ENCODE data around the gene ZAP70. TPM values are rescaled to one million over a fixed set of nuclear protein-coding genes. Genes with fewer than 3 reads are reported as not detected.

ZAP70 gene
- total and polyA plus RNA-seq, 2 donors (not counting 1 experiment from before 2014, with no cell fraction given): 3.4 to 20.5 TPM

DNA sequence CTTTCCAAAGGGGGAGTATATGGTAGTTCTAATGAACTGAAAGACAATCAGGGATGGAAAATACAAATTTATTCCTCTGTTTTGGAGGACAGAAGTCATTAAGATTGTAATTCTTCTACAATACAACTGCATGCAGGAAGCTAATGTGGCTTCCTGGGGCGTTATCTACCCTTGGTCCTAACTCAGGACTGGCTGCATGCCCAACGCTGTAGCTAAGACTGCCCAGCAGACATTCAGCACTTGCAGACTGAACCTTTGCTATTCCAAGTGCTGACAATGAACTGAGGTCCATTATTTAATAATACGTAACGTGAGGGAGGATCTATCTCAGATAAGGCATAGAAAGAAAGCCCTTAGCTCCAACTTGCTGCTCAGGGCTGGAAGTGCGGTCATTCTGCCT is 53.2 kb downstream of the ZAP70 start:
- Histone ChIP-seq H3K4me3 (ENCODE audit: control extremely low read depth in 1 of 5, extremely low read depth in 1 of 5, insufficient read depth in 1 of 5, low read depth in 2 of 5, low read length in 4 of 5) (no peak overlapping the region), H3K4me1 (ENCODE audit: control insufficient read depth in 2 of 2, insufficient read depth in 2 of 2, low read length in 2 of 2) (peaks cover 0 to 3% of the 10 kb centered on the region in 2 donors), H3K4me2 (replicated peaks; ENCODE audit: low read depth, low read length, poor library complexity, severe bottlenecking) (no peak overlapping the region), H3K36me3 (replicated peaks in 1 of 2; ENCODE audit: control extremely low read depth in 1 of 2, control insufficient read depth in 1 of 2, extremely low read depth in 1 of 2, insufficient read depth in 2 of 2, low read length in 1 of 2) (peaks cover 2 to 82% of the 10 kb centered on the region in 2 experiments), H3K27me3 (replicated peaks in 1 of 4; ENCODE audit: control extremely low read depth in 1 of 4, control insufficient read depth in 3 of 4, insufficient read depth in 4 of 4, low read length in 3 of 4) (no peaks in the 10 kb centered on the region), H3K9me3 (ENCODE audit: control extremely low read depth in 1 of 3, control insufficient read depth in 2 of 3, insufficient read depth in 1 of 3, low read length in 2 of 3) (no peaks in the 10 kb centered on the region), H2AFZ (ENCODE audit: insufficient read depth, low read depth, low read length, poor library complexity, severe bottlenecking) (no peak overlapping the region), H3K27ac (ENCODE audit: low read length in 2 of 2) (no peak overlapping the region), H3K79me2 (ENCODE audit: control insufficient read depth, insufficient read depth, low read length) (no peaks in the 10 kb centered on the region), H4K20me1 (ENCODE audit: control insufficient read depth, insufficient read depth, low read length, poor library complexity, severe bottlenecking) (no peaks in the 10 kb centered on the region), H3K9ac (ENCODE audit: low read length) (no peak overlapping the region)
- intact Hi-C loops (cut with micrococcal nuclease): no loop called here
- 80% methylated on average over 4 of the region's 5 CpGs for WGBS (ENCODE audit: insufficient coverage)
- H3K4me1 Mint-ChIP-seq: peaks cover 3% of the 10 kb centered on the region
- ATAC-seq (ENCODE audit: low read depth): no peak
- DNase-seq: no peak
- H3K27ac Mint-ChIP-seq: no peak overlapping the region
- no peak overlapping the region for H3K4me3 Mint-ChIP-seq
- ChIA-PET CTCF (interaction anchor here (0.8 to 2.9 kb wide), 5 partner anchors 14 to 66 kb away, joined by 3 to 11 read pairs (median 4); no protein-coding TSS in a partner anchor), POLR2A (no interaction called here)
- H3K9me3 Mint-ChIP-seq (ENCODE audit: insufficient read depth): no peaks in the 10 kb centered on the region
- no peaks in the 10 kb centered on the region for H3K27me3 Mint-ChIP-seq
- TF ChIP-seq, protein P1, sequence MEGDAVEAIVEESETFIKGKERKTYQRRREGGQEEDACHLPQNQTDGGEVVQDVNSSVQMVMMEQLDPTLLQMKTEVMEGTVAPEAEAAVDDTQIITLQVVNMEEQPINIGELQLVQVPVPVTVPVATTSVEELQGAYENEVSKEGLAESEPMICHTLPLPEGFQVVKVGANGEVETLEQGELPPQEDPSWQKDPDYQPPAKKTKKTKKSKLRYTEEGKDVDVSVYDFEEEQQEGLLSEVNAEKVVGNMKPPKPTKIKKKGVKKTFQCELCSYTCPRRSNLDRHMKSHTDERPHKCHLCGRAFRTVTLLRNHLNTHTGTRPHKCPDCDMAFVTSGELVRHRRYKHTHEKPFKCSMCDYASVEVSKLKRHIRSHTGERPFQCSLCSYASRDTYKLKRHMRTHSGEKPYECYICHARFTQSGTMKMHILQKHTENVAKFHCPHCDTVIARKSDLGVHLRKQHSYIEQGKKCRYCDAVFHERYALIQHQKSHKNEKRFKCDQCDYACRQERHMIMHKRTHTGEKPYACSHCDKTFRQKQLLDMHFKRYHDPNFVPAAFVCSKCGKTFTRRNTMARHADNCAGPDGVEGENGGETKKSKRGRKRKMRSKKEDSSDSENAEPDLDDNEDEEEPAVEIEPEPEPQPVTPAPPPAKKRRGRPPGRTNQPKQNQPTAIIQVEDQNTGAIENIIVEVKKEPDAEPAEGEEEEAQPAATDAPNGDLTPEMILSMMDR (IDR thresholded peaks at IDR 0.05): no peak
- no peak for TF ChIP-seq EZH2 (IDR thresholded peaks at IDR 0.05; ENCODE audit: borderline replicate concordance, insufficient read depth, low read depth, low read length, poor library complexity, severe bottlenecking)

- H3K27me3 ChIP-seq (replicated peaks in 1 of 4; ENCODE audit: control extremely low read depth in 1 of 4, control insufficient read depth in 3 of 4, insufficient read depth in 4 of 4, low read length in 3 of 4): no peaks in the 10 kb centered on the region
- no peaks in the 10 kb centered on the region for H3K79me2 ChIP-seq (ENCODE audit: control insufficient read depth, insufficient read depth, low read length)
- Mint-ChIP-seq H3K4me1 (peaks cover 3% of the 10 kb centered on the region), H3K27me3 (no peaks in the 10 kb centered on the region), H3K9me3 (ENCODE audit: insufficient read depth) (no peaks in the 10 kb centered on the region), H3K4me3 (no peak overlapping the region), H3K27ac (no peak overlapping the region)
- ChIA-PET CTCF (interaction anchor here (1.2 to 1.7 kb wide), 3 partner anchors 28 to 179 kb away, joined by 3 to 4 read pairs (median 4); no protein-coding TSS in a partner anchor), POLR2A (no interaction called here)
- no peaks in the 10 kb centered on the region for H4K20me1 ChIP-seq (ENCODE audit: control insufficient read depth, insufficient read depth, low read length, poor library complexity, severe bottlenecking)
- intact Hi-C loops (cut with micrococcal nuclease): no loop called here
- no peak for TF ChIP-seq EZH2 (IDR thresholded peaks at IDR 0.05; ENCODE audit: borderline replicate concordance, insufficient read depth, low read depth, low read length, poor library complexity, severe bottlenecking)
- TF ChIP-seq, protein P1 (IDR thresholded peaks at IDR 0.05): no peak
- H3K4me1 ChIP-seq (ENCODE audit: control insufficient read depth in 2 of 2, insufficient read depth in 2 of 2, low read length in 2 of 2): peaks cover 0 to 3% of the 10 kb centered on the region in 2 donors
- WGBS (ENCODE audit: insufficient coverage): no CpG with 5 or more reads among the region's 3 CpGs
- H2AFZ ChIP-seq (ENCODE audit: insufficient read depth, low read depth, low read length, poor library complexity, severe bottlenecking): no peak overlapping the region
- H3K4me2 ChIP-seq (replicated peaks; ENCODE audit: low read depth, low read length, poor library complexity, severe bottlenecking): no peak overlapping the region
- no peak overlapping the region for H3K4me3 ChIP-seq (ENCODE audit: control extremely low read depth in 1 of 5, extremely low read depth in 1 of 5, insufficient read depth in 1 of 5, low read depth in 2 of 5, low read length in 4 of 5)
- no peaks in the 10 kb centered on the region for H3K9me3 ChIP-seq (ENCODE audit: control extremely low read depth in 1 of 3, control insufficient read depth in 2 of 3, insufficient read depth in 1 of 3, low read length in 2 of 3)
- no peak overlapping the region for H3K9ac ChIP-seq (ENCODE audit: low read length)
- peaks cover 2 to 71% of the 10 kb centered on the region in 2 experiments for H3K36me3 ChIP-seq (replicated peaks in 1 of 2; ENCODE audit: control extremely low read depth in 1 of 2, control insufficient read depth in 1 of 2, extremely low read depth in 1 of 2, insufficient read depth in 2 of 2, low read length in 1 of 2)
- DNase-seq: no peak
- ATAC-seq (ENCODE audit: low read depth): no peak
- no peak overlapping the region for H3K27ac ChIP-seq (ENCODE audit: low read length in 2 of 2)
Observed at GRCh38 chr2:97769308-97769707, 55.9 kb downstream of the ZAP70 start.
